Posterior cingulate gyrus (tissue), 11 donors: ENCODE results near the gene MUC6.
"Not testable (repeated sequence)": the region's sequence is repeated elsewhere in the genome, so short reads cannot be mapped to it uniquely, and the experiment has no call there.

Experiments used
- DNase-seq, 10 donors: peaks; one replicate each; pipeline versions ENCODE4 v3.0.0 to v3.0.0-alpha.2; 2020 to 2021; ENCODE audit warnings: mixed read lengths in 3 of 10
- intact Hi-C: fragments of 100-400 bp; cut with DNase I; formaldehyde crosslinking; loops from one replicate; pipeline ENCODE4 v1.15.1; 2023

Gene MUC6

DNA sequence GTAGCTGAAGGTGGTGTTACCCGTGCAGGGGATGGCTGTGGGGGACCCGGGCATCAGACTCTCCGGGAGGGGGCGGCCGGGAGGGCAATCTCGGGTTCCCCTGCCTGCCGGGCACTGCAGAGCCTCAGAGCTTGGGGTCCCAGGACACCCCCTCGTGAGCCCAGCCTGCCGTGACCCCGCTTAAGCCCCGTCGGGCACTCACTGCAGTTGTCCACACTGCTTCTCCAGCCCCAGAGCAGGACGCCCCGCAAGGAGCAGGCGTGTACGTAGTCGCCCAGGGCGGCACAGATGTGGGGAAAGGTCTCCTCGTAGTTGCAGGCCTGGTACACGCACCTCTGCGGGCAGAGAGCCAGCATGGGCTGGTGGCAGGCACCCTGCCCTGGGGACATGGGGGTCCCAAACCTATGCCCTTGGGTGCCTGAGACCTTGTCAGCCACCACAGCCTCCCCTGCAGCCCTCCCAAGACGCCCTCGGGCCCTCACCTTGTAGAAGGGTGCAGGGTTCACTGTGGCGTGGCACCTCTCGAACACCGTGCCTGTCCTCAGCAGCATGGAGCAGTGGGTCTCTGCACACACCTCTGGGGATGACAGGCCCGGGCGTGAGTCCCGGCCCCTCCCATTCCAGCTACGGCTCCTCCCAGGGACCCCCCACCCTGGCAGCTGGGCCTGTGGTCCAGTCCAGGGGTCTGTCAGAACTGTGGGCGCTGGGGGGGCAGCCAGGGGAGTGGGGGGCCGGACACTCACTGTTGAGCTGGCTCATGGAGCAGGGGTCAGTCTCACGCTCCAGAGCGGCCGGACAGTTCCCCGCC, 8.8 kb downstream of the MUC6 start:
- intact Hi-C loops: no loop called here
- no peak for DNase-seq

DNA sequence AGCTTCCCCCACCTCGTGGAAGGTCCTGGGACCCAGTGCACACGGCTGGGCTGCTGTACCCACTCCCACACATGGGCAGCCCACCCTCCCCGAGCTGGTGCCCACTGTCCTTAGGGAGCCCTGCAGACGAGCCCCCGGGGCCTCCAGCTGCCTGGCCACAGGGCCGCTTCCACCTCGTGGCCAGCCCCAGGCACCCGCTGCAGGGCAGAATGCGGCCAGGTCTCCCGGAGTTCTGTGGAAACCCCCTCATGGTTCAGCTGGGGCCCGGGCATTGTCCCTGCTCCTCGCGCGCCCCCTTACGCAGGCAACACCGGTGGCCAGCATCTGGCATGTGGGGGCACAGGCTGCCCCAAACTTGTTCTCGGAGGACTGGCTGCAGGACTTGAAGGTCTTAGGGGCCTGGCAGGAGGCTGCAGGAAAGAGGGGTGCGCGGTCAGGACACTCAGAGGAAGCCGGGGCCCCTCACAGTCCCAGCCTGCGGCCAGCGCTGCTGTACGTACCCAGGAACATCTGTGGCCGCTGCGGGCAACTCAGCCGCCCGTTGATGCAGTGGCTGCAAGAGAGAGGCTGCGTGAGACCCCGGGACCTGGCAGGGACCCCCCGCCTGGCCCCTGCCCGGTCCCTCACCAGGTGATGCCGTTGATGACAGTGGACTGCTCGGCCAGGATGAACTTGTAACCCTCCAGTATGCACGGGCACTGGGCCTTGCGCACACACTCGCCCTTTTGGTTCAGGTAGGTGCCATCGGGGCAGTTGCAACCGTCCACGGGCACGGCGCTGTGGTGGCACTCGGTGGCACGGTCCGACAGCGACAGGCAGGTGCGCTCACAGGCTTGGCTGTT, 9.7 kb downstream of the MUC6 start:
- intact Hi-C loops: no loop called here

DNA sequence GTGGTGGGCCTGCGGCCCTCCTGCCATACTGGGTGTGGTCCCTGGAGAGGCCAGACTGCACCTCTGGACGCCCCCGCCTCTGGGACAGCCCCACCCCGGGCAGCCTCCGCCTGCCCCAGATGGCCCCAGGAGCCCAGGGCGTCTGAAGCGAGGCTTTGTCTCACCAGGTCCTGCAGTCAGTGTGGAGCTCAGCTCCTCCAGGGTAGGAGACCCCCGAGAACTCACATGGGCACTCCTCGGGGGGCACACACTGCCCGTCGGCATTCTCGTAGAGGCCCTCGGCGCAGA, 10.4 kb downstream of the MUC6 start:
- intact Hi-C loops: no loop called here

More for the DNA sequence above, 9.7 kb downstream of the MUC6 start:
- no peak for DNase-seq

DNA sequence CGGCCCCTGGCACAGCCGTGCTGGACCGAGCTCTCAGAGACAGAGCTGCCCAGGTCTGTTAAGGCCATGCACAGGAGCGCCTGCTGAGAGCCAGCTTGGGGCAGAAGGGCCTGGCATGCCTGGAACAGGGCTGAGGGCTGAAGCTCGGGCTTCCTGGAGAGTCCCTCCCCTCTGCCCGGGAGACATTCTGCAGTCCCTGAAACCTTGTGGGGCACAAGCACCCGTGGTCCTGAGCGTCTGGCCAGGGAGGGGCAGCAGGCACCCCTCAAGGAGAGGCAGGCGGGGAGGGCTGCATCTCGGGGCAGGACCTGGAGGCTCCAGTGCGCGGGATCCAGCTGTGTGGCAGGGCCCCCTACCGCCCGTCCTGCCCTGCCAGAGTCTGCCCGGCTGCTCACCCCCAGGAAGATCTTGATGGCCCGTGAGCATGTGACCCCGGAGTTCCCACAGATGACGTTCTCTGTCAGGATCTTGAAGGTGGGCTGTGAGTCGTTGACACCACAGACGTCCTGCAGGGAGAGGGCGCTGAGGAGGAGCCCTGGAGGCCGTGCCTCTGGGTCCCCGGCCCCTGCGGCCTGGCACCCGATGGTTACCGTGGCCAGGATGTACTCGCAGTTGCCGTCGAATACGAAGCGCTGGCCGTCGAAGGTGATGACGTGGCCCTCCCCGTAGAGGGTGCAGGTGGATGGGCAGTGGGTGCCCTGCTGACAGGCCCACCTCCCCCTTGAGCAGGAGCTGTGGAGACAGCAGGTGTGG, 10.9 kb downstream of the MUC6 start:
- intact Hi-C loops: no loop called here
- no peak for DNase-seq

More for the DNA sequence above, 10.4 kb downstream of the MUC6 start:
- no peak for DNase-seq

DNA sequence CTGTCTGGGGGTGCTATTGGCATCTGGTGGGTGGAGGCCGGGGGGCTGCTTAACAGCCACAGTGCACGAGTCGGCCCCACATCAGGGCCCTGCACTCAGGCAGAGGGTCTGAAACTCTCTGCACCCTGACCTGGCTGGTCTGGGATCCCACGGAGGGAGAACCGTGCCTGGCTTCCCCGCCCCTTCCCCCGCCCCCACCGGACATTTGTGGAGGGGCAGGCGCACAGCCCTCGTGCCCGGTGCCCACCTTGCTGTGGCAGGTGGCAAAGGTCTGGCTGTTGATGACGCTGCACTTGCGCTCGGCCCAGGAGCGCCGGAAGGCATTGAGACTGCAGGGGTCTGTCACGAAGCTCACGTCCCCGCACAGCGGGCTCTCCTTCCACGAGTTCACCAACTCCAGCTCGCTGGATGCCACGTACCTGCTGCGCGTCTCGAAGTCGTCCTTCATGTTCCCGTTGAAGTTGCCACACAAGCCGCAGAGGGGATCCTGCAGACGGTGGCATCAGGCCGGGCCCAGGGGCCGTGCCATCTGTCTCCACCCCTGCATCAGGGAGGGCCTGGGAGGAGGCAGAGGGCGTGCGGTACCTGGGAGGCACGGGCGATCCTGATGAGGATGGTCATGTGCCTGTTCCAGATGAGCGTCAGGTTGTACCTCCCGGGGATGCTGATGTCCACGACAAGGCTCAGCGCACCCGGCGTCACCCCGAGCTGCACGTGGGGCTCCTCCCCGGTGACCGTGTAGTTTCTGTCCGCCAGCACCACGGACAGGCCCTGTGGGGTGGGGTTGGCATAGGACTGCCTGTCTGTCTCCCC, 11.7 kb downstream of the MUC6 start:
- intact Hi-C loops: no loop called here

DNA sequence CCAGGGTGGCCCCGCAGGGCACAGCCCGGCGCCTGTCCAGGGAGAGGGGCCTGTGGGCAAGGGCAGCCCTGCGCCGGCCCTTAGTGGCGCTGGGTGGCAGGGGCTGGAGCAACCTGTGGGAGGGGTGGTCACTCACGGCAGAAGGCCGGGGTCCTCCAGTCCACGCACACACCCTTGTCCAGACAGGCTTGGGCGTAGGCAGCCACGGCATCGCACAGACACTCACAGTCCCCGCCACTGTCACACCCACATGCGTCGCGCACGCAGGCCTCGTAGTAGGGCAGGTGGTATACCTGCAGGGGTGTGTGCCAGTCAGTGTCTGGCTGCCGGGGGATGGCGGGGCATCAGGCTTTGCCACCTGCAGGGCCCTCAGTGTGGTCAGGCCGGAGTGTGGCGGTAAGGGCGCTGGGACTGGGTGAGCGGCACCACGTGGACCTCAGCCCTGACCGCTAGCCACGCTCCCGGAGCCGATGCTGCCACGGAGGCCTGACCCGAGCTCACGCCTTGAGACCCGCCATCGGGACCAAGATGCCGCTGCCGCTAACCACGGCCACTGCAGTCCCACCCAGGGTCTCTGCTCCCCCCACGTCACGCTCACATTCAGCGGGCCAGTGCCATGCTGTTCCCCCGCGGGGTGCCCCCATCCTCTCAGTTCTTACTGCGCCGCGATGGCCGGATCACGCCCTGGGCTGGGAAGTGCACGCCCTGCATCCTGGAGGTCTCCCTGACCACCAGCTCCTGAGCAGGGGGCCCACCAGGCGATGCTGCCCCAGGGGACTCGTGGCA, 12.5 kb downstream of the MUC6 start:
- intact Hi-C loops: no loop called here
- no peak for DNase-seq

More for the DNA sequence above, 11.7 kb downstream of the MUC6 start:
- DNase-seq: no peak

DNA sequence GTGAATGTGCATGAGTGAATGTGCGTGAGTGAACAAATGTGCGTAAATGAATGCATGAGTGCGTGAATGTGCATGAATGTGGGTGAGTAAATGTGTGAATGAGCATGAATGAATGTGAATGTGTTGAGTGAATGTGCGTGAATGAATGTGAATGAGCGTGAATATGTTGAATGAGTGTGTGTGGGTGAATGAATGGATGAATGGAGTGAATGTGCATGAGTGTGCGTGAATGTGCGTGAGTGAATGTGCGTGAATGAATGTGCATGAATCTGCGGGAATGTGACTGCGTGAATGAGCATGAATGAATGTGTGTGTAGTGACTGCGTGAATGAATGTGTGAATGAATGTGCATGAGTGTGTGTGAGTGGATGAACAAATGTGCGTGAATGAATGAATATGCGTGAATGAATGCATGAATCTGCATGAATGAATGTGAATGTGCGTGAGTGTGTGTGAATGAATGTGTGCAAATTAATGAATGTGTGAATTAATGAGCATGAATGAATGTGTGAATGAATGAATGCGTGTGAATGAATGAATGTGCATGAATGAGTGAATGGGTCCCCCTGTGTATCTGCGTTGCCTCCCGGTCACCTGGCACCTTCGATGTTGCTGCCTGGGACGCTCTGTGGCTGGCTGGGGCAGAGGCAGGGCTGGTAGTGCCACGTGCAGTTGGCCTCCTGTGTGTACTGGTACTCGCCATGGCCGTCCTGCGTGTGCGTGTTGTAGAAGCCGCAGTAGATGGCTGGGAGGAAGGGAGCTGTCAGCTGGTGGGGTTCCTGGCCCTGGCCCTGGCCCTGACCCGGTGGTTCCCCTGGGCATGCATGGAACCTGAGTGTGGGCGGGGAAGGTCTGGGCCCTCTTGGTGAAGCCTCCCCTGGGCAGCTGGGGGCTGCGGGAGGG, 13.4 kb downstream of the MUC6 start:
- DNase-seq: no peak
- intact Hi-C loops: no loop called here

DNA sequence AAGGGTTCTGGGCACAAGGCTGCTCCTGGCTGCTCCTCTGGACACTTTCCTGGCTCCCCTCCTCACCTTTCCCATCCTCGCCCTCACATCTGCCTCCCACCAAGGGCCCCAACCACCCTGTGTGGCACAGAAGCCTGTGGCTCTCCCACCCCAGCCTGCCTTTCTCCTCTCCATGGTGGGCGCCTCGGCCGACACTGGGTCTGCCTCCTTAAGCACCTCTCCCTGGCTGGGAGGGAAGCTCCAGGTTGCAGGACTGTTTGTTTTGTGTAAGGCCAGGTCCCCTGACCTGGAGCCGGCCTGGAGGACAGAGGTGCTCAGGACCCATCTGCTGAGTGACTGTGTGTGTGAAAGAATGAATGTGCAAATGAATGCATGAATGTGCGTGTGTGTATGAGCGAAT, 14.1 kb downstream of the MUC6 start:
- no peak for DNase-seq
- intact Hi-C loops: no loop called here

DNA sequence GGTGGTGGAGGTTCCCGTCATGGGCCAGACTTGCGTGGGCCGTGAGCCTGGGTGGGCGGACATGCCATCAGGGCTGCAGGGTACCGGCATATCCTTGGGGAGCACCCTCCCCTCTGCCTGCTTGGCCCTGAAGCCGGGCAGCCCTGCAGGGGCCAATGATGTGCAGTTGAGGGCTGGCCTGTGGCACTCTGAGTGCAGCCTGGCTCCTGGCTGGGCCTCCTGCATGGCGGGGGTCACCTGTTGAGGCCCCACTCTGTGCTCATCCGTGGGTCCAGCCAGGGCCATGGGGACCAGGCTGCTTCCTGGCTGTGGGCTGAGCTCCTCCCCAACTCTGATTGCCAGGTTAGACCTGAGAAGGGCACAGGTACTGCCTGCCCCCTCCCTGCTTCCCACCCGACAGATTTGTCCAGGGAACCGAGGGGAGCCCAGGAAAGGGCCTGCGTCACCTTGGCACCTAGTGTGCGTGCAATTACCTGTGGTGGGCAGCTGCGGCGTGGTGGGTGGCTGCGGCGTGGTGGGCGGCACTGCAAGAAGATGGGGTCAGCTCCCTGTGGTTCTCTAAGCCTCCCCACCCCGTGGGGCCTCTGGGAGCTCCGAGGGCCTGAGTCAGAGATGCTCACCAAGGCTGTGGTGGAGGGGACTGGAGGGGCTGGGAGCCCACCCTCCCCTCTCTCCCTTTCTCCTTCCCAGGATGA, 16.2 kb downstream of the MUC6 start:
- no peak for DNase-seq

DNA sequence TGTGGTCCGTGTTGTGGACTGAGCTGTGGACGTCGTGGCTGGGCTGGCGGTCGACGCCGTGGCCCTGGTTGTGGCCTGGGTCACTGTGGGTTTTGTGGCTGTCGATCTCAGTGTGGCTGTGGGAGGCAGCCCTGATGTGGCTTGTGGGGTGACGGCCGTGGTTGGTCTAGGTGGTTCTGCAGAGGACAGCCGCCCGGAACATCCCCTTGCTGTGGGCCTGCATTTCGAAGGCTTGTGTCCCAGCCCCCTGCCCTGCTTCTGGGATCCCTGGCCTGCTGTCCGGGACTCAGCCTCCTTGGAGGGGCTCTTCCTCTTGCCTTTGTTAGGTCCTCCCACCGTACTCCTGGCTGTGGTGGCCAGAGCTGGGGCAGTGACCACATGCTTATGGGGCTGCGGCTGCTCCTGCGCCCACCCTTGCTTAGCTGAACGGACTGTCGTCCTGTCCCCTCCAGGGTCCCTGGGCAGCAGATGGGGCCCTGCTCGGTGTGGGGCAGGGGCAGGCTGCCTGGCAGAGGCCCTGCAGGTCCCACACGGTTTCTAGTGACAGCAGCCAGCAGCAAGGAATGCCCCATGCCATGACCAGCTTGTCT, 17.1 kb downstream of the MUC6 start:
- DNase-seq: no peak

More for the DNA sequence above, 16.2 kb downstream of the MUC6 start:
- intact Hi-C loops: no loop called here

DNA sequence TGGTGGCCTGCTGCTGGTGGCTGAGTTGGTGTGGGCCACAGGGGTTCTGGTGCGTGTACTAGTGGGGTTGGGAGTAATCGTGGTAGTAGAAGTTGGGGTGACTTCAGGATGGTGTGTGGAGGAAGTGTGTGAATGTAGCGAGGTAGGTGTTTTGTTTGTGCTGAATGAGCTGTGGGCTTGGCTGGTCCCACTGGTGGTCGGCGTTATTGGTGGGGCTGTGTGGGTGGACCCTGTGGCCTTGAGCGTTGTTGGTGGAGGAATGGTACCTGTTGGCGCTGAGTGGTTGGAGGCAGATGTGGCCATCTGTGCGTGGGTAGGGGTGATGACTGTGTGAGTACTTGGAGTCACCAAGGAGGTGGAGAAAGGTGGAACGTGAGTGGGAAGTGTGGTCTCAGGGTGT, 18.4 kb downstream of the MUC6 start:
- intact Hi-C loops: no loop called here
- no peak for DNase-seq

More for the DNA sequence above, 17.1 kb downstream of the MUC6 start:
- intact Hi-C loops: no loop called here

DNA sequence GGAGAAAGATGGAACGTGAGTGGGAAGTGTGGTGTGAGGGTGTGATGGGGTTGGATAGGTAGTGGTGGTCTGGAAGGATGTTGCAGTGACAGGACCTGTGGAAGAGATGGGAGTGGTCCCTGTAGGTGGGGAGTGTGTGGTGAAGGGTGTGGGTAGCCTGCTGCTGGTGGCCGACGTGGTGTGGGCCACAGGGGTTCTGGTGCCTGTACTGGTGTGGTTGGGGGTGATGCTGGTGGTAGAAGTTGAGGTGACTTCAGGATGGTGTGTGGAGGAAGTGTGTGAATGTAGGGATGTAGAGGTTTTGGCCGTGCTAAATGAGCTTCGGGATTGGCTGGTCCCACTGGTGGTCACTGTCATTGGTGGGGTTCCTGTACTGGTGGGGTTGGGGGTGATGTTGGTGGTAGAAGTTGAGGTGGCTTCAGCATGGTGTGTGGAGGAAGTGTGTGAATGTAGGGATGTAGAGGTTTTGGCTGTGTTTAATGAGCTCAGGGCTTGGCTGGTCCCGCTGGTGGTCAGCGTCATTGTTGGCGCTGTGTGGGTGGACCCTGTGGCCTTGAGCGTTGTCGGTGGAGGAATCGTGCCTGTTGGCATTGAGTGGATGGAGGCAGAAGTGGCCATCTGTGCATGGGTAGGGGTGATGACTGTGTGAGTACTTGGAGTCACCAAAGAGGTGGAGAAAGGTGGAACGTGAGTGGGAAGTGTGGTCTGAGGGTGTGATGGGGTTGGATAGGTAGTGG, 19.1 kb downstream of the MUC6 start:
- intact Hi-C loops: no loop called here
- no peak for DNase-seq

DNA sequence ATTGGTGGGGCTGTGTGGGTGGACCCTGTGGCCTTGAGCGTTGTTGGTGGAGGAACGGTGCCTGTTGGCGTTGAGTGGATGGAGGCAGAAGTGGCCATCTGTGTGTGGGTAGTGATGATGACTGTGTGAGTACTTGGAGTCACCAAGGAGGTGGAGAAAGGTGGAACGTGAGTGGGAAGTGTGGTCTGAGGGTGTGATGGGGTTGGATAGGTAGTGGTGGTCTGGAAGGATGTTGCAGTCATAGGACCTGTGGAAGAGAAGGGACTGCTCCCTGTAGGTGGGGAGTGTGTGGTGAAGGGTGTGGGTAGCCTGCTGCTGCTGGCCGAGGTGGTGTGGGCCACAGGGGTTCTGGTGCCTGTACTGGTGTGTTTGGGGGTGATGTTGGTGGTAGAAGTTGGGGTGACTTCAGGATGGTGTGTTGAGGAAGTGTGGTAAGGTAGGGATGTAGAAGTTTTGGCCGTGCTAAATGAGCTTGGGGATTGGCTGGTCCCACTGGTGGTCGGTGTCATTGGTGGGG, 19.9 kb downstream of the MUC6 start:
- intact Hi-C loops, DNase-seq: not testable (repeated sequence)

DNA sequence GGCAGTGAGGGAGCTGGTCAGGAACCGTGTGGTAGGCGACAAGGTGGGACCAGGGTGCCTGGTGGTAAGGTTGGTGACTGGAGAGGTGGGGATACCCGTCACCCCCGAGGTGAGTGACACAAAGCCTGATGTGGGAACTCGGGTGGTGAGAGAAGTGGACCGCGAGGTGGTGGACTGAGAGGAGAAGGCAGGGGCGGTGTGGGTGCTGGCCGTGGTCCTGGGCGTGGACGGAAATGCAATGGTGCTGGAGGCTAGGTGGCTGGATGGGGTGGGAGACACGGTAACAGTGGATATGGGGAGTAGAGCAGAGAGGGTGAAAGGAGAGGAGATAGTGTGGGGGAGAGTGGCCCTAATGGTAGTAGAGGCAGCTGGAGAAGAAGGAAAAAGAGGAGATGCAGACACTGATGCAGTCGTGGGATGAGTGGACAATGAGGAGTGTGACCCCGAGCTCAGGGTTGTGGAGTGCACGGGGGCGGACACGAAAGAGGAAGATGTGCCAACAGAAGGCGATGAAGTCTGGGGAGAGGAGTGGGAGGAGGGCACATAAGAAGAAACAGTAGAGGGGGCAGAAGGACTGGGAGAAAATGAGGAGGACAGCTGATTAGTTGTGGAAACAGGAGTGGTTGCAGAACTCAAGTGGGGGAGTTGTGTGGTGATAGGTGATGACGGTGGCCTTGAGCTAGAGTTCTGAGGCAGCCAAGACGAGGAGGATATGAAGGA, 20.5 kb downstream of the MUC6 start:
- DNase-seq: no peak
- intact Hi-C loops: no loop called here

DNA sequence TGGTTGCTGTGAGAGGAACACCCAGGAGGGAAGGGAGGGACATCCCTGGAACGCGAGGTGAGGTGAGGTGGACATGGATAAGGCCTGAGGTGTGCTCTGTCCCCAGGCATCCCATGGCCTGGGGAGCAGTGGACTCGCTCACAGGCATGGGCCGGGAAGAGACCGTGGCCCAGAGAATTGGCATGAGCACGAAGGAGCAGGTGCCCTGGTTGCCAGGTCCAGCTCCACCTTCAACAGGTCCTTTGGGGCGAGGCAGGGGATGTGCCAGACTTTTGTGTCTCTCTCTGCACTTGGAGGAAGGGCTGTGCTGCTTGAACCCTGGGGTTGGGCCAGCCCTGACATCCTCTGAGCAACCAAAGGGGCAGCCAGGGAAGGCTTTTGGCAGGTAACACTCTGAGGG, 21.5 kb downstream of the MUC6 start:
- DNase-seq: no peak
- intact Hi-C loops: no loop called here

DNA sequence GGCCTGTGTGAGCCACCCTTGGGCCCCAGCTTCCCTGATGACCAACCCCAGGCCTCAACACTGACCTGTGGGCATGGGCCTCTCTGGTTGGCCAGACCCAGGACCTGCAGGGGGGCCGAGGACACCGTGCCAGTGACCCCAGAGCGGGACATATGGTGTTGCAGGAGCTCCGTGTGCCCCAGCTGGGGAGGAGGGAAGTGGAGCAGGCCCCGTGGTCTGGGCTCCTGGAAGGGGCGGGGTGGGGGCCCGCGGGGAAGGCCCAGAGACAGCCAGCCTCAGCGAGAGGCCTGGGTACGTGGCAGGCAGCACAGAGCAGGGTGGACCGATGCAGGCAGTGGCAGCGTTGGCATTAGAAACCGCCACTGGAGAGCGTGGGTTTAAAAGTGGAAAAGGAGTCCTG, 22.2 kb downstream of the MUC6 start:
- no peak for DNase-seq
- intact Hi-C loops: no loop called here
